ENCODE measurements around the gene CRISPLD2. TPM values are rescaled to one million over a fixed set of nuclear protein-coding genes. Genes with fewer than 3 reads are reported as not detected.

The CRISPLD2 gene
- total RNA-seq, 2 donors from 2014 or later: 58.4 to 76.4 TPM

GRCh38 chr16:84887207-84887606 lies 67.4 kb downstream of the CRISPLD2 start:
- H3K4me1 ChIP-seq: peaks cover 0 to 21% of the 10 kb centered on the region in 2 donors
- no peak for TF ChIP-seq CTCF (IDR thresholded peaks at IDR 0.05)
- H3K9me3 ChIP-seq: no peaks in the 10 kb centered on the region
- no peaks in the 10 kb centered on the region for H3K27me3 ChIP-seq
- no peak overlapping the region for H3K4me3 ChIP-seq
- peaks cover 6% of the 10 kb centered on the region for H3K36me3 ChIP-seq
- DNase-seq (ENCODE audit: low spot score): no peak
- no peak overlapping the region for H3K27ac ChIP-seq

GRCh38 chr16:84888450-84888849 lies 68.7 kb downstream of the CRISPLD2 start:
- no peak overlapping the region for H3K27ac ChIP-seq
- H3K4me3 ChIP-seq: no peak overlapping the region
- no peak for DNase-seq (ENCODE audit: low spot score)
- H3K9me3 ChIP-seq: no peaks in the 10 kb centered on the region
- H3K27me3 ChIP-seq: no peaks in the 10 kb centered on the region
- H3K36me3 ChIP-seq: peaks cover 6% of the 10 kb centered on the region
- TF ChIP-seq CTCF (IDR thresholded peaks at IDR 0.05): no peak
- peaks cover 0 to 18% of the 10 kb centered on the region in 2 donors for H3K4me1 ChIP-seq

GRCh38 chr16:84889066-84889465 lies 69.3 kb downstream of the CRISPLD2 start:
- no peak for TF ChIP-seq CTCF (IDR thresholded peaks at IDR 0.05)
- no peak for DNase-seq (ENCODE audit: low spot score)
- H3K4me1 ChIP-seq: peaks cover 0 to 16% of the 10 kb centered on the region in 2 donors
- no peak overlapping the region for H3K27ac ChIP-seq
- no peaks in the 10 kb centered on the region for H3K27me3 ChIP-seq
- H3K4me3 ChIP-seq: no peak overlapping the region
- H3K36me3 ChIP-seq: peaks cover 6% of the 10 kb centered on the region
- no peaks in the 10 kb centered on the region for H3K9me3 ChIP-seq

- Histone ChIP-seq H3K27ac (no peak overlapping the region), H3K36me3 (peaks cover 10% of the 10 kb centered on the region), H3K4me3 (no peak overlapping the region), H3K9me3 (no peaks in the 10 kb centered on the region), H3K4me1 (peaks cover 0 to 7% of the 10 kb centered on the region in 2 donors), H3K27me3 (no peaks in the 10 kb centered on the region)
- TF ChIP-seq CTCF (IDR thresholded peaks at IDR 0.05): no peak
- no peak for DNase-seq (ENCODE audit: low spot score)
Measured at GRCh38 chr16:84890427-84890826, 70.6 kb downstream of the CRISPLD2 start.

DNA sequence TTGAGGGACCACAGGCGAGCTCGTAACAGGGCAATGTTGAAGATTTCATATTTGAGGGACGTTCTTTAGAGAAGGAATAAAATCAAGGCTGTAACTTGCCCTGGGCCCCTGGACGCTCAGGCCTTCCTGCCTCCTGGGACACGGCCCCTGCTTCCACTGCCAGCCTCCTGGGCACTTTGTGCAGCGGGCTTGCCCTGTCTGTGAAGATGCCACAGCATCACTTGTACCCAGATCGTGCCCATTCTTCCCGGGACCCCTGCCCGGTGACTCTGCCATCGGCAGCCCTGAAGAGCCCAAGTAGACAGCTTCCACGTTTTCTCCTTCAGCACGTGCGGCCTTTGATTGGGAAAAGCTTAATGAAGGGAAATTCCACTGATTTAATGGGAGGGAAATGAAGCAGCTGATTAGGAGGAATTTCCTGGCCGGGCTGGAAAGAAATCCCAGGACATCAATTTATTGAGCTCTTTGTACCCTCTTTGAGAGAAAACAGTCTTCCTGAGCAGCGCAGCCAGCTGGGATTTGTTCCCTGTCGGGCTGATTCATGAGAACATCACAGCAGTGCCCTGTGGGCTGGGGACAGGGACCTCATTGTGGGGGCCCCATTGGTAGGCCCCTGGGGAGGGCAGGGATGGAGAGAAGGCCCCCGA lies 71.5 kb downstream of the CRISPLD2 start:
- H3K9me3 ChIP-seq: no peaks in the 10 kb centered on the region
- no peaks in the 10 kb centered on the region for H3K27me3 ChIP-seq
- no peak for TF ChIP-seq CTCF (IDR thresholded peaks at IDR 0.05)
- peaks cover 10% of the 10 kb centered on the region for H3K36me3 ChIP-seq
- peaks cover 0 to 7% of the 10 kb centered on the region in 2 donors for H3K4me1 ChIP-seq
- H3K27ac ChIP-seq: peak overlapping the region in 1 of 2 donors; percentile 5
- H3K4me3 ChIP-seq: no peak overlapping the region
- no peak for DNase-seq (ENCODE audit: low spot score)

- DNase-seq (ENCODE audit: low spot score): no peak
- Histone ChIP-seq H3K4me3 (no peak overlapping the region), H3K27ac (no peak overlapping the region), H3K4me1 (peaks cover 0 to 7% of the 10 kb centered on the region in 2 donors), H3K36me3 (peaks cover 7% of the 10 kb centered on the region), H3K27me3 (no peaks in the 10 kb centered on the region), H3K9me3 (no peaks in the 10 kb centered on the region)
- TF ChIP-seq CTCF (IDR thresholded peaks at IDR 0.05): no peak
Measured at GRCh38 chr16:84892097-84892496, 72.3 kb downstream of the CRISPLD2 start.
